Fibroblast of villous mesenchyme (primary cell): ENCODE measurements around the gene ROR1. TPM values are rescaled to one million over a fixed set of nuclear protein-coding genes. Genes with fewer than 3 reads are reported as not detected.

ENCODE experiments used
- DNase-seq: peaks from one replicate; pipeline ENCODE4 v3.0.0-alpha.2; 2010; ENCODE audit warnings: low read depth
- H3K4me3 ChIP-seq: 2 replicates; pipeline ENCODE4 v1.5.1; 2011; ENCODE audit warnings: low read depth, mild to moderate bottlenecking, low read length
- CTCF ChIP-seq: IDR thresholded peaks from 2 replicates; pipeline ENCODE4 v1.5.1; 2012; ENCODE audit warnings: low read depth, mild to moderate bottlenecking, low read length; ENCODE audit not compliant: insufficient read depth
- total RNA-seq: library from RNA; depleted of rRNA; stranded (reverse); fragments of >200 nt; gene quantifications from 2 replicates; pipeline ENCODE4 v1.2.3, GENCODE V29; 2012

The ROR1 gene
- total RNA-seq, 1 donor, result 8.6 TPM

- DNase-seq, result peak; percentile 16
- no peak for TF ChIP-seq CTCF
- H3K4me3 ChIP-seq, result no peak overlapping the region
Measured at GRCh38 chr1:63732666-63733065, 41.2 kb upstream of the ROR1 start.

DNA sequence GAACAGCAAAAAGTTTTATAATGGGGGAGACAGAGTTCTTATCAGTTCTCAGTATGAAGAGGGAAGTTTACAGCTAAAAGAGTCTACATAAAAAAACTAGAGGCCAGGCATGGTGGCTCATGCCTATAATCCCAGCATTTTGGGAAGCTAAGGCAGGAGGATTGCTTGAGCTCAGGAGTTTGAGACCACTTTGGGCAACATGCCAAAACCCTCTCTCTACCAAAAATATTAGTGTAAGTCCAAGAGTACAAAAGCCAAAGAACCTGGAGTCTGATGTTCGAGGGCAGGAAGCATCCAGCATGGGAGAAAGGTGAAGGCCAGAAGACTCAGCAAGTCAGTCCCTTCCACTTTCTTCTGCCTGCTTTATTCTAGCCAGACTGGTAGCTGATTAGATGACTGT, 35.0 kb upstream of the ROR1 start:
- no peak for TF ChIP-seq CTCF
- no peak for DNase-seq
- H3K4me3 ChIP-seq, result no peak overlapping the region

GRCh38 chr1:63739452-63739851, 34.4 kb upstream of the ROR1 start:
- DNase-seq, result no peak
- no peak overlapping the region for H3K4me3 ChIP-seq
- TF ChIP-seq CTCF, result no peak

- no peak overlapping the region for H3K4me3 ChIP-seq
- no peak for DNase-seq
- TF ChIP-seq CTCF, result no peak
Measured at GRCh38 chr1:63740432-63740831, 33.4 kb upstream of the ROR1 start.

- TF ChIP-seq CTCF, result no peak
- no peak overlapping the region for H3K4me3 ChIP-seq
- DNase-seq, result no peak
Measured at GRCh38 chr1:63742526-63742925, 31.3 kb upstream of the ROR1 start.

- H3K4me3 ChIP-seq, result no peak overlapping the region
- no peak for TF ChIP-seq CTCF
- no peak for DNase-seq
Measured at GRCh38 chr1:63743781-63744180, 30.0 kb upstream of the ROR1 start.

DNA sequence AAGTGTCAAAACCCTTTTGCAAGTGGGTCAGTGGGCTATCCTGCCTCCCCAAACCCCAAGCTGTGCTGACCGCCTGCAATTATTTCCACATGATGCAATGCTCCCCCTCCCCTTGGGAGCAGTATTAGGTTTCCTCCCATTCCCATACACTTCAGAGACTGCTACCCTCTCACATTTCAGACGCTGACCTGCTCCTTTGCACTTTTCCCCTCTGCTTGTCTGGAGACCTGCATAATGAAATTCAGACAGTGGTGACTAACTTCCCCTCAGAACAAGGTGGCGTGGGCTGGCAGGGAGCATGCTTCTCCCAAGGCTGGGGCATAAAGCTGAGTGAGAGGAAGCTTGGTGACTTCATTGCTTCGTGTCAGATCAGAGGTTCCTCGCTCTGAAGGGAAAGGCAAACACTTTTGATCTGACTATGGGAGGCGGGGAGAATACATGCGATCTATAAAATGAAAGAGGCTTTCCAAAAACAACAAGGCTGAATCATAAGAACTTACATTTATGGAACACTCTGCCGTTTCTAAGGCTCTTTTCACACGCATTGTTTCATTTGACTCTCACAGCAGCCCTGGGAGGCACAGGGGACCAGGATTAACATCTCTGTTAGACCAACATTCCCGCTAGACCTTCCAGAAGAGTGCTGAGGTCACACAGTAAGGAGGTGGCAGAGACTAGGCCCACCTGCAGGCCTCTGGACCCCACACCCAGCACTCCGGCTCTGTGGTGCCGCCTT, 27.5 kb upstream of the ROR1 start:
- DNase-seq, result peak; percentile 47
- H3K4me3 ChIP-seq, result no peak overlapping the region
- no peak for TF ChIP-seq CTCF
